GM10266 (cell line): ENCODE results near the gene SLC40A1.

ENCODE experiments used
- DNase-seq: peaks from one replicate; pipeline ENCODE4 v3.0.0; 2012; ENCODE audit errors: extremely low spot score
- CTCF ChIP-seq: IDR thresholded peaks from 2 replicates; pipeline ENCODE4 v1.5.1; 2012; ENCODE audit warnings: mild to moderate bottlenecking, low read depth; ENCODE audit not compliant: control insufficient read depth, insufficient read depth; ENCODE audit errors: missing control alignments

The SLC40A1 gene

GRCh38 chr2:189534854-189535832, 45.4 kb downstream of the SLC40A1 start:
- DNase-seq, result no peak
- TF ChIP-seq CTCF, result no peak

- TF ChIP-seq CTCF, result no peak
- no peak for DNase-seq
These were observed 47.1 kb downstream of the SLC40A1 start for GRCh38 chr2:189533288-189534035.

GRCh38 chr2:189530965-189531637, 49.5 kb downstream of the SLC40A1 start:
- DNase-seq, result no peak
- TF ChIP-seq CTCF, result no peak

GRCh38 chr2:189528617-189529016, 52.0 kb downstream of the SLC40A1 start:
- TF ChIP-seq CTCF, result no peak

GRCh38 chr2:189527812-189528592, 52.6 kb downstream of the SLC40A1 start:
- DNase-seq, result no peak
- TF ChIP-seq CTCF, result no peak

More at GRCh38 chr2:189528617-189529016, 52.0 kb downstream of the SLC40A1 start:
- no peak for DNase-seq

GRCh38 chr2:189527041-189527750, 53.4 kb downstream of the SLC40A1 start:
- TF ChIP-seq CTCF, result no peak
- no peak for DNase-seq
